Esophagus muscularis mucosa (tissue), 4 donors: ENCODE data around the gene POU4F2.

Experiments
- EP300 ChIP-seq: sonication (generic); formaldehyde crosslinking; IDR thresholded peaks from one replicate; pipeline ENCODE4 v1.6.1; 2017; ENCODE audit warnings: antibody characterized with exemption
- POLR2A ChIP-seq: fragments of 450-650 bp; IDR thresholded peaks from one replicate; pipeline ENCODE4 v1.6.1; 2017; ENCODE audit warnings: antibody characterized with exemption, moderate library complexity, mild to moderate bottlenecking, low read depth
- POLR2AphosphoS5 ChIP-seq, 2 donors: sonication (generic); formaldehyde crosslinking; IDR thresholded peaks; one replicate each; pipeline ENCODE4 v1.6.1; 2017; ENCODE audit warnings: antibody characterized with exemption in 2 of 2
- TF ChIP-seq, protein P1 (sequence below), 3 experiments: fragments of 200-600 bp in 2 of 3; fragments of 450-650 bp in 1 of 3; sonication (generic) in 2 of 3; IDR thresholded peaks; one replicate each; pipeline ENCODE4 v1.5.1; 2017 to 2019; ENCODE audit warnings: antibody characterized with exemption in 3 of 3, mild to moderate bottlenecking in 2 of 3, moderate library complexity in 1 of 3

DNA sequence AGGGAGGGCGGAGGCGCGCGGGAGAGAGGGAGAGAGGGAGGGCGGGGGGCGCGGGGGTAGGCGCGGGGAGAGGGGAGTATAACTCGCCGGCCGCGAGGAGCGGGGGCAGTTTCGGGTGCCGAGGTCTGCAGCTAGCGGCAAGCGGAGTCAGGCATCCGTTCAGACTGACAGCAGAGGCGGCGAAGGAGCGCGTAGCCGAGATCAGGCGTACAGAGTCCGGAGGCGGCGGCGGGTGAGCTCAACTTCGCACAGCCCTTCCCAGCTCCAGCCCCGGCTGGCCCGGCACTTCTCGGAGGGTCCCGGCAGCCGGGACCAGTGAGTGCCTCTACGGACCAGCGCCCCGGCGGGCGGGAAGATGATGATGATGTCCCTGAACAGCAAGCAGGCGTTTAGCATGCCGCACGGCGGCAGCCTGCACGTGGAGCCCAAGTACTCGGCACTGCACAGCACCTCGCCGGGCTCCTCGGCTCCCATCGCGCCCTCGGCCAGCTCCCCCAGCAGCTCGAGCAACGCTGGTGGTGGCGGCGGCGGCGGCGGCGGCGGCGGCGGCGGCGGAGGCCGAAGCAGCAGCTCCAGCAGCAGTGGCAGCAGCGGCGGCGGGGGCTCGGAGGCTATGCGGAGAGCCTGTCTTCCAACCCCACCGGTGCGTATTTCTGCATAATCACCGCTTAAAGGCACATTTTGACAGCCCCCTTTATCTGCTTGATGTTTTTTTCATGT lies at the start of gene POU4F2:
- TF ChIP-seq, protein P1, sequence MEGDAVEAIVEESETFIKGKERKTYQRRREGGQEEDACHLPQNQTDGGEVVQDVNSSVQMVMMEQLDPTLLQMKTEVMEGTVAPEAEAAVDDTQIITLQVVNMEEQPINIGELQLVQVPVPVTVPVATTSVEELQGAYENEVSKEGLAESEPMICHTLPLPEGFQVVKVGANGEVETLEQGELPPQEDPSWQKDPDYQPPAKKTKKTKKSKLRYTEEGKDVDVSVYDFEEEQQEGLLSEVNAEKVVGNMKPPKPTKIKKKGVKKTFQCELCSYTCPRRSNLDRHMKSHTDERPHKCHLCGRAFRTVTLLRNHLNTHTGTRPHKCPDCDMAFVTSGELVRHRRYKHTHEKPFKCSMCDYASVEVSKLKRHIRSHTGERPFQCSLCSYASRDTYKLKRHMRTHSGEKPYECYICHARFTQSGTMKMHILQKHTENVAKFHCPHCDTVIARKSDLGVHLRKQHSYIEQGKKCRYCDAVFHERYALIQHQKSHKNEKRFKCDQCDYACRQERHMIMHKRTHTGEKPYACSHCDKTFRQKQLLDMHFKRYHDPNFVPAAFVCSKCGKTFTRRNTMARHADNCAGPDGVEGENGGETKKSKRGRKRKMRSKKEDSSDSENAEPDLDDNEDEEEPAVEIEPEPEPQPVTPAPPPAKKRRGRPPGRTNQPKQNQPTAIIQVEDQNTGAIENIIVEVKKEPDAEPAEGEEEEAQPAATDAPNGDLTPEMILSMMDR (IDR thresholded peaks at IDR 0.05) = no peak
- TF ChIP-seq POLR2AphosphoS5 (IDR thresholded peaks at IDR 0.05) (no peak), EP300 (no peak), POLR2A (no peak)
